Suppressor macrophage (primary cell): ENCODE measurements around the gene TMEM63A.
A peak's percentile ranks its signal among the peaks of the same experiment; 100 is the strongest.

Experiments
- DNase-seq, 4 experiments: peaks; one replicate each; pipeline ENCODE4 v3.0.0-alpha.2; 2020 to 2022

Gene TMEM63A

GRCh38 chr1:225865514-225865913, 16.7 kb downstream of the TMEM63A start:
- DNase-seq, result no peak

- DNase-seq, result no peak
Observed at GRCh38 chr1:225863167-225863566, 19.0 kb downstream of the TMEM63A start.

GRCh38 chr1:225862581-225862950, 19.6 kb downstream of the TMEM63A start:
- DNase-seq, result no peak

GRCh38 chr1:225861834-225862580, 20.2 kb downstream of the TMEM63A start:
- DNase-seq, result no peak

- DNase-seq, result no peak
Observed at GRCh38 chr1:225860876-225861441, 21.2 kb downstream of the TMEM63A start.

GRCh38 chr1:225860107-225860506, 22.1 kb downstream of the TMEM63A start:
- DNase-seq, result no peak

GRCh38 chr1:225859151-225859550, 23.0 kb downstream of the TMEM63A start:
- no peak for DNase-seq

GRCh38 chr1:225857256-225857655, 24.9 kb downstream of the TMEM63A start:
- DNase-seq, result no peak

GRCh38 chr1:225855503-225856300, 26.5 kb downstream of the TMEM63A start:
- DNase-seq, result no peak

GRCh38 chr1:225853441-225853840, 28.7 kb downstream of the TMEM63A start:
- no peak for DNase-seq

GRCh38 chr1:225852413-225853124, 29.6 kb downstream of the TMEM63A start:
- no peak for DNase-seq

GRCh38 chr1:225851805-225852204, 30.4 kb downstream of the TMEM63A start:
- peak; percentile 54 to 76 (median 58) for DNase-seq

GRCh38 chr1:225850370-225850769, 31.8 kb downstream of the TMEM63A start:
- DNase-seq, result no peak

- DNase-seq, result peak in 3 of 4 experiments; percentile 21 to 52 (median 22)
Observed at GRCh38 chr1:225849925-225850324, 32.3 kb downstream of the TMEM63A start.

GRCh38 chr1:225848030-225848955, 33.9 kb downstream of the TMEM63A start:
- peak; percentile 34 to 68 (median 61) for DNase-seq

- no peak for DNase-seq
Observed at GRCh38 chr1:225847610-225848009, 34.6 kb downstream of the TMEM63A start.

- DNase-seq, result no peak
Observed at GRCh38 chr1:225846331-225847310, 35.6 kb downstream of the TMEM63A start.

- peak; percentile 55 to 79 (median 69) for DNase-seq
Observed at GRCh38 chr1:225845571-225846259, 36.5 kb downstream of the TMEM63A start.

- no peak for DNase-seq
Observed at GRCh38 chr1:225845097-225845496, 37.1 kb downstream of the TMEM63A start.
